ENCODE results near the gene NID2.

DNA sequence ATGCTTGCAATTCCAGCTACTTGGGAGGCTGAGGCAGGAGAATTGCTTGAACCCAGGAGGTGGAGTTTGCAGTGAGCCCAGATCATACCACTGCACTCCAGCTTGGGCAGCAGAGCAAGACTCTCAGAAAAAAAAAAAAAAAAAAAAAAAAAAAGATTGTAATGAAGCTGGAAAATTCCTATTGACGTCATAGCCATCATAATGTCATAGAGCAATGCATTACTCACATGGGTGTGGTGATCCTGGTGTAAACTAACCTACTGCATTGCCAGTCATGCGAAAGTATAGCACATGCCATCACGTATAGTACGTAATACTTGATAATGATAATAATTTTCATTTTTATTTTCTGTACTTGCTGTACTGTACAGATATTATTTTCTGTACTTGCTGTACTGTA is 42.7 kb upstream of the NID2 start:
- TF ChIP-seq, protein P1, sequence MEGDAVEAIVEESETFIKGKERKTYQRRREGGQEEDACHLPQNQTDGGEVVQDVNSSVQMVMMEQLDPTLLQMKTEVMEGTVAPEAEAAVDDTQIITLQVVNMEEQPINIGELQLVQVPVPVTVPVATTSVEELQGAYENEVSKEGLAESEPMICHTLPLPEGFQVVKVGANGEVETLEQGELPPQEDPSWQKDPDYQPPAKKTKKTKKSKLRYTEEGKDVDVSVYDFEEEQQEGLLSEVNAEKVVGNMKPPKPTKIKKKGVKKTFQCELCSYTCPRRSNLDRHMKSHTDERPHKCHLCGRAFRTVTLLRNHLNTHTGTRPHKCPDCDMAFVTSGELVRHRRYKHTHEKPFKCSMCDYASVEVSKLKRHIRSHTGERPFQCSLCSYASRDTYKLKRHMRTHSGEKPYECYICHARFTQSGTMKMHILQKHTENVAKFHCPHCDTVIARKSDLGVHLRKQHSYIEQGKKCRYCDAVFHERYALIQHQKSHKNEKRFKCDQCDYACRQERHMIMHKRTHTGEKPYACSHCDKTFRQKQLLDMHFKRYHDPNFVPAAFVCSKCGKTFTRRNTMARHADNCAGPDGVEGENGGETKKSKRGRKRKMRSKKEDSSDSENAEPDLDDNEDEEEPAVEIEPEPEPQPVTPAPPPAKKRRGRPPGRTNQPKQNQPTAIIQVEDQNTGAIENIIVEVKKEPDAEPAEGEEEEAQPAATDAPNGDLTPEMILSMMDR (IDR thresholded peaks at IDR 0.05), result no peak
- TF ChIP-seq, protein P2, sequence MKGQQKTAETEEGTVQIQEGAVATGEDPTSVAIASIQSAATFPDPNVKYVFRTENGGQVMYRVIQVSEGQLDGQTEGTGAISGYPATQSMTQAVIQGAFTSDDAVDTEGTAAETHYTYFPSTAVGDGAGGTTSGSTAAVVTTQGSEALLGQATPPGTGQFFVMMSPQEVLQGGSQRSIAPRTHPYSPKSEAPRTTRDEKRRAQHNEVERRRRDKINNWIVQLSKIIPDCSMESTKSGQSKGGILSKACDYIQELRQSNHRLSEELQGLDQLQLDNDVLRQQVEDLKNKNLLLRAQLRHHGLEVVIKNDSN (IDR thresholded peaks at IDR 0.05; ENCODE audit: borderline replicate concordance, low read depth), result no peak
- TF ChIP-seq MXI1 (IDR thresholded peaks at IDR 0.05; ENCODE audit: low read depth, low read length) (no peak), EP300 (IDR thresholded peaks at IDR 0.05; ENCODE audit: borderline replicate concordance in 1 of 2, low read depth in 1 of 2, low read length in 1 of 2) (no peak), SMC3 (IDR thresholded peaks at IDR 0.05; ENCODE audit: low read depth, low read length) (no peak), RXRA (IDR thresholded peaks at IDR 0.05; ENCODE audit: borderline replicate concordance, low read depth) (no peak), NRF1 (IDR thresholded peaks at IDR 0.05; ENCODE audit: low read depth, low read length) (no peak)
- TF ChIP-seq, protein P3, sequence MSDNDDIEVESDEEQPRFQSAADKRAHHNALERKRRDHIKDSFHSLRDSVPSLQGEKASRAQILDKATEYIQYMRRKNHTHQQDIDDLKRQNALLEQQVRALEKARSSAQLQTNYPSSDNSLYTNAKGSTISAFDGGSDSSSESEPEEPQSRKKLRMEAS (IDR thresholded peaks at IDR 0.05; ENCODE audit: low read depth), result no peak

All from SK-N-SH (cell line).